SU-DHL-6 (cell line): ENCODE measurements around the gene SYNRG.

Experiments
- H2AFZ ChIP-seq: fragments of 200-600 bp; sonication (generic); 2 replicates; pipeline ENCODE4 v1.6.1; 2014; ENCODE audit warnings: low read depth, mild to moderate bottlenecking, moderate library complexity, mixed read lengths, antibody characterized with exemption, low read length; ENCODE audit not compliant: severe bottlenecking
- H3F3A ChIP-seq: fragments of 200-600 bp; shearing (Covaris generic); 2 replicates; pipeline ENCODE4 v1.6.0; 2016; ENCODE audit warnings: antibody characterized with exemption, mild to moderate bottlenecking; ENCODE audit not compliant: insufficient read depth
- H3K27ac ChIP-seq: fragments of 200-600 bp; sonication (generic); 2 replicates; pipeline ENCODE4 v1.5.1; 2016; ENCODE audit warnings: low read depth, mild to moderate bottlenecking, low read length, moderate library complexity, mixed read lengths
- H3K27me3 ChIP-seq: fragments of 200-600 bp; sonication (generic), shearing (Covaris generic); 2 replicates; pipeline ENCODE4 v1.6.0; 2014; ENCODE audit warnings: mild to moderate bottlenecking, low read length
- H3K36me3 ChIP-seq: fragments of 200-600 bp; sonication (generic); 2 replicates; pipeline ENCODE4 v1.6.1; 2014; ENCODE audit warnings: mild to moderate bottlenecking, low read length, mixed read lengths
- H3K4me2 ChIP-seq: fragments of 300-600, 200-600 bp; shearing (Covaris generic), sonication (generic); 2 replicates; pipeline ENCODE4 v1.6.0; 2014; ENCODE audit warnings: low read length, low read depth, mild to moderate bottlenecking; ENCODE audit not compliant: poor library complexity, severe bottlenecking
- H3K4me3 ChIP-seq: fragments of 200-600 bp; sonication (generic); 2 replicates; pipeline ENCODE4 v1.5.1; 2014; ENCODE audit warnings: antibody characterized with exemption, low read length, mild to moderate bottlenecking, mixed read lengths; ENCODE audit not compliant: insufficient read depth, poor library complexity, severe bottlenecking
- H3K79me2 ChIP-seq: fragments of 200-600 bp; sonication (generic); 2 replicates; pipeline ENCODE4 v1.6.1; 2014; ENCODE audit warnings: mild to moderate bottlenecking, low read length, moderate library complexity; ENCODE audit not compliant: insufficient read depth
- H3K9ac ChIP-seq: fragments of 200-600 bp; sonication (generic); 2 replicates; pipeline ENCODE4 v1.7.0; 2014; ENCODE audit warnings: mild to moderate bottlenecking, low read length
- H3K9me2 ChIP-seq: fragments of 200-600 bp; sonication (generic); replicated peaks from 2 replicates; pipeline ENCODE4 v1.6.1; 2014; ENCODE audit warnings: low read length; ENCODE audit not compliant: insufficient read depth
- H3K9me3 ChIP-seq: fragments of 200-600 bp; sonication (generic); 2 replicates; pipeline ENCODE4 v1.6.1; 2014; ENCODE audit warnings: low read length, mixed read lengths; ENCODE audit not compliant: insufficient read depth
- H4K20me1 ChIP-seq: fragments of 200-600 bp; sonication (generic); 2 replicates; pipeline ENCODE4 v1.6.1; 2014; ENCODE audit warnings: low read depth, mild to moderate bottlenecking, antibody characterized with exemption, low read length, moderate library complexity, mixed read lengths
- EZH2phosphoT487 ChIP-seq: fragments of 200-600 bp; sonication (generic), shearing (Covaris generic); conservative IDR thresholded peaks from 2 replicates; pipeline ENCODE4 v1.6.1; 2018; ENCODE audit warnings: mild to moderate bottlenecking, antibody characterized with exemption, low read length, moderate library complexity, mixed read lengths
- TF ChIP-seq, protein P1 (sequence below): fragments of 200-600 bp; sonication (generic); IDR thresholded peaks from one replicate; pipeline ENCODE4 v1.5.1; 2017; ENCODE audit warnings: antibody characterized with exemption, mild to moderate bottlenecking, low read length, moderate library complexity; ENCODE audit not compliant: insufficient read depth, poor library complexity, severe bottlenecking

Gene SYNRG

DNA sequence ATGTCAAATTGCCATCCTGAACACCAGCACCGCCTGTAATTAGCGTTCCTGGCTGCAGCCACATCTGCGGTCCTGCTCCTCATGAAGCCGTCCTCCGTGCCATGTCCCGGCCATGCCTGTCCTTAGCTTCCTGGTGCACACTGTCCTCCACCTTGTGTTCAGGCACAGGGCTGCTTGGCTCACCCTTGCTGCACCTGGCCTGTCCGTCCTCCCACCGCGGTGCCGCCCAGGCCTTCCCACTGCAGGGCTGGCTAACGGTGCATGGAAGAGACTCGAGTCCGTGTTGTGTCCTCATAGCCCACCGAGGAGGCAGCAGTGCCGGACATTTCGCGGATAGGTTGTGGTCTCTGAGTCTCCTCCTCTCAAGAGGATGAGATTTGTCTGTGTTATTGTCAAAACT, 99.2 kb downstream of the SYNRG start:
- H3F3A ChIP-seq: peaks cover 7% of the 10 kb centered on the region
- no peak overlapping the region for H3K4me2 ChIP-seq
- no peak overlapping the region for H3K4me3 ChIP-seq
- peaks cover 40% of the 10 kb centered on the region for H3K79me2 ChIP-seq
- no peaks in the 10 kb centered on the region for H3K9me3 ChIP-seq
- no peaks in the 10 kb centered on the region for H3K27me3 ChIP-seq
- H2AFZ ChIP-seq: no peak overlapping the region
- no peak overlapping the region for H3K27ac ChIP-seq
- peaks cover 9% of the 10 kb centered on the region; the same call in 1 of the 2 replicates for H3K36me3 ChIP-seq
- TF ChIP-seq, protein P1, sequence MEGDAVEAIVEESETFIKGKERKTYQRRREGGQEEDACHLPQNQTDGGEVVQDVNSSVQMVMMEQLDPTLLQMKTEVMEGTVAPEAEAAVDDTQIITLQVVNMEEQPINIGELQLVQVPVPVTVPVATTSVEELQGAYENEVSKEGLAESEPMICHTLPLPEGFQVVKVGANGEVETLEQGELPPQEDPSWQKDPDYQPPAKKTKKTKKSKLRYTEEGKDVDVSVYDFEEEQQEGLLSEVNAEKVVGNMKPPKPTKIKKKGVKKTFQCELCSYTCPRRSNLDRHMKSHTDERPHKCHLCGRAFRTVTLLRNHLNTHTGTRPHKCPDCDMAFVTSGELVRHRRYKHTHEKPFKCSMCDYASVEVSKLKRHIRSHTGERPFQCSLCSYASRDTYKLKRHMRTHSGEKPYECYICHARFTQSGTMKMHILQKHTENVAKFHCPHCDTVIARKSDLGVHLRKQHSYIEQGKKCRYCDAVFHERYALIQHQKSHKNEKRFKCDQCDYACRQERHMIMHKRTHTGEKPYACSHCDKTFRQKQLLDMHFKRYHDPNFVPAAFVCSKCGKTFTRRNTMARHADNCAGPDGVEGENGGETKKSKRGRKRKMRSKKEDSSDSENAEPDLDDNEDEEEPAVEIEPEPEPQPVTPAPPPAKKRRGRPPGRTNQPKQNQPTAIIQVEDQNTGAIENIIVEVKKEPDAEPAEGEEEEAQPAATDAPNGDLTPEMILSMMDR: no peak
- TF ChIP-seq EZH2phosphoT487: no peak
- no peaks in the 10 kb centered on the region; the same call in 1 of the 2 replicates for H4K20me1 ChIP-seq
- no peak overlapping the region for H3K9ac ChIP-seq
- no peaks in the 10 kb centered on the region for H3K9me2 ChIP-seq

DNA sequence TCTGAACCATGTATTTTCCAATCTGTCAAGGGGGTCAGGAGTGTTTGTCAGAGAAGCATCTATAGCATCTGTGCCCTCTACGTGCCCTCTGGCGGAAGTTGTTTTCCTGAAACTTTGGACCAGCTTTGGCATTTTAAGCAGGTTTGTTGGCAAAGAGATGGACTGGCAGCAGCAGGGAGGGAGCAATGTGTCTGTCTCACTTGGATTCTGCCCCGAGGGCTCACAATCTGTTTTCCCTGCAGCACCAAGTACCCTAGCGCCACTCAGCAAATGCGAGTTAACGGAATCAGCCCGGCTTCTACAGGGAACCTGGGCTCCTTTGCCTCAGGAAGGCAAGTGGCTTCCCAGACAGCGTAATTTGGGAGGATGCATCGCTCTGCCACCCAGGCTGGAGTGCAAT, 102.1 kb downstream of the SYNRG start:
- H3K4me2 ChIP-seq: no peak overlapping the region
- H4K20me1 ChIP-seq: no peaks in the 10 kb centered on the region; the same call in 1 of the 2 replicates
- no peak overlapping the region for H2AFZ ChIP-seq
- no peaks in the 10 kb centered on the region for H3K9me3 ChIP-seq
- no peaks in the 10 kb centered on the region for H3K27me3 ChIP-seq
- no peak overlapping the region for H3K9ac ChIP-seq
- no peaks in the 10 kb centered on the region for H3K9me2 ChIP-seq
- TF ChIP-seq EZH2phosphoT487: no peak
- TF ChIP-seq, protein P1: no peak
- H3K36me3 ChIP-seq: no peaks in the 10 kb centered on the region
- H3K4me3 ChIP-seq: no peak overlapping the region
- H3K27ac ChIP-seq: no peak overlapping the region
- peaks cover 69% of the 10 kb centered on the region for H3K79me2 ChIP-seq
- no peaks in the 10 kb centered on the region; the same call in 1 of the 2 replicates for H3F3A ChIP-seq

DNA sequence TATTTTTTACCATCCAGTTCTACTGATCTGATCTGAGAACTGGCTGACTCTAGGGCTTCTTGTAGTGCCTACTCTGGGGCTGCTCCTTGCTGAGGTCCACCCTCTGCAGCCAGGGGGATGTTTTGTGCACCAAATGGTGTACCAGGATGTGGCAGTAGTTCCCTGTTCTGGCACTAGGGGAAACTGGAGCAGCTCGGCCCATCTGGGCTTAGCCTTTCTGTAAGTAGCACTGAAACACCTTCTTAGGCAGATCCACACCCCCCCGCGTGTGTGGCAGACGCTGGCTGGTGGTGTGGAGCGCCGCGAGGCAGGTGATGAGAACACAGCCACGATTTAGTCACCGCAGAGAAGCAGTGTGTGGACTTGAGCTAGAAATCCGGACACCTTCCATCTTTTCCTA, 102.5 kb downstream of the SYNRG start:
- Histone ChIP-seq H3K9ac (no peak overlapping the region), H3K27me3 (no peaks in the 10 kb centered on the region), H3K4me2 (no peak overlapping the region), H3K9me3 (no peaks in the 10 kb centered on the region), H2AFZ (no peak overlapping the region), H3K27ac (no peak overlapping the region), H3K4me3 (no peak overlapping the region), H4K20me1 (no peaks in the 10 kb centered on the region; the same call in 1 of the 2 replicates), H3K9me2 (no peaks in the 10 kb centered on the region), H3K36me3 (no peaks in the 10 kb centered on the region), H3F3A (no peaks in the 10 kb centered on the region; the same call in 1 of the 2 replicates), H3K79me2 (peaks cover 73% of the 10 kb centered on the region)
- TF ChIP-seq EZH2phosphoT487: no peak

DNA sequence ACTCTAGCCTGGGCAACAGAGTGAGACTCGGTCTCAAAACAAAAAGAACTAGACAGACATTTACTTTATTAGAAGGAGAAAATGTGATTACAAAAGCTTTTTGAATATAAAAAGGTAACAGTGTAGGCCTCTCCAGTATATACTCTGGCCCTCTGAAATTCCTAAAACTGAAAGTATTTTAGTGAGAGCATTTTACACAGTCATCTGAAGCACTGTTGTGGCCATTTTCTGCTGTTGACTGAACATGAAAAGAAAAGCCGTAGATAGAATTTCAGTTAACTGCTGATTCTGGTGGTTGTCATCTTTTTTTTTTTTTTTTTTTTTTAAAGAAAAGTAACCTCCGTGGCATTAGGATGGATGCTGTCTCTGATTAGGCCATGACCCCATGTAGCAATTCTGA, 103.9 kb downstream of the SYNRG start:
- Histone ChIP-seq H3K79me2 (peaks cover 85% of the 10 kb centered on the region), H3K27me3 (no peaks in the 10 kb centered on the region), H3K4me3 (no peak overlapping the region), H3K9ac (no peak overlapping the region), H3K4me2 (no peak overlapping the region), H3K27ac (no peak overlapping the region), H3K9me2 (no peaks in the 10 kb centered on the region), H3K36me3 (no peaks in the 10 kb centered on the region), H4K20me1 (no peaks in the 10 kb centered on the region; the same call in 1 of the 2 replicates), H3F3A (no peaks in the 10 kb centered on the region; the same call in 1 of the 2 replicates), H2AFZ (no peak overlapping the region), H3K9me3 (no peaks in the 10 kb centered on the region)
- TF ChIP-seq, protein P1: no peak
- no peak for TF ChIP-seq EZH2phosphoT487
